GM21447 (cell line): Measurements from ENCODE around the gene TCF3.
"Not testable (repeated sequence)": the region's sequence is repeated elsewhere in the genome, so short reads cannot be mapped to it uniquely, and the experiment has no call there.

Experiments used
- ATAC-seq: cut with Tn5 transposase; IDR thresholded peaks from one replicate; pipeline ENCODE4 v1.9.1; 2021; ENCODE audit not compliant: unreplicated experiment

TCF3 gene

GRCh38 chr19:1653300-1653628 lies 849 bp upstream of the TCF3 start:
- no peak for ATAC-seq

DNA sequence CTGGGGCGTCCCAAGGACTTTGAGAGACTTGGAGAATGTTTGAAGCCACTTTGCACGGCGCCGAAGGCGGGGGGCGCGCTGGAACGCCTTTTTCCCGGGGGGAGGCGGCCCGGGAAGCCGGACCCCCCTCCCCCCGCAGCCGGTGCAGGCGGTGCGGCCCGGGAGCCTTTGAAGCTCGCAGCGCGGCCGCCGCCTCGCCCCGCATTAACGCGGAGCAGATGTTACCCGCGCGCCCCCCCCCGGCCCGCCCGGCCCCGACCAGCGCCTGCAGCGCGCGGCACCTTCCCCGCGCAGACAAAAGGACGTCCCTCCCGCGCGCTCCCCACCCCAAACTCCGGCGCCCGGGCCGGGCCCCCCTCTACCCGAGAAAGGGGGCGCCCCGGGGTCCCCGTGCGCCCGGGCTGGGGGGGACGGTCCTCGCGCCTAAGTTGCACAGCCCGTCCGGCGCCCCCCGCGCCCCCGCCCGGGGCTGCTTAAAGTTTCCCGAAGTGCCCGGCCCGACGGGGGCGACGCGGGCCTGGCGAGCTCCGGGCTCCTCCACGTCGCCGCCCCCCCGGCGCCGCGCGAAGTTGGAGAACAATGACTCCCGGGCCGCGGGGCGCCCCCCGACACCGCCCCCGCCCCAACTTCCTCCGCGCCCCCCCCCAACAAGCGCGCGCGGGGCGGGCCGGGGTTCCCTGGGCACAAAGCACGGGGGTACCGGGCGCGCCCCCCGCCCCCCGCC lies 685 bp downstream of the TCF3 start:
- no peak for ATAC-seq

GRCh38 chr19:1650650-1651567 lies 1.5 kb downstream of the TCF3 start:
- ATAC-seq = no peak

GRCh38 chr19:1649706-1650649 lies 2.4 kb downstream of the TCF3 start:
- ATAC-seq = no peak

DNA sequence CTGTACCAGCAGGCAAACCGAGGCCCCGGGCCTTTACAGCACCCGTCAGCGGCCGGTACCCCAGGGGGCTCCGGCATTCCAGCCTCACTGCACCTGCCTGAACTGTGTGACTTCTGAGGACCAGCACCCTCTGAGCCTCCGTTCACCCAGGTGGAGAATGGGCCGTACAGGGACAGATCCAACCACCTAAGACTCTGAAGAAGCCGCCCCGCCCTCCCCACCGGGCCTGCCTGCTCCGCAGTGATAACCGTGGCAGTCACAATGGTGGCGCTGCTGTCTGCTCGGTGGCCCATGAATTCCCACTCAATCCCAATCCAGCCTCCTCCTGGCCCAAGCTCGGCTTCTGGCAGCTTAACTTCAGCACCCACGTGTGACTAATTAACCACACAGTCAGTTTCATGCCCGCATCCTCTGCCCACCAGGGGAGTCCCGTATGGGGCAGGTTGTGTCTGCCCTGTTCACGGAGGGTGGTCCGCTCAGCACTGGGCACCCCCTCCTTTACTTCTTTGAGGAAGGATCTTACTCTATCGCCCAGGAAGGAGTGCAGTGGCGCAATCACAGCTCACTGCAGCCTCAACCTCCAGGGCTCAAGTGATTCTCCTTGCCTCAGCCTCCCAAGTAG lies 3.4 kb downstream of the TCF3 start:
- peak; percentile 6 for ATAC-seq

- ATAC-seq = peak; percentile 42
Observed at GRCh38 chr19:1648459-1648849, 4.0 kb downstream of the TCF3 start.

DNA sequence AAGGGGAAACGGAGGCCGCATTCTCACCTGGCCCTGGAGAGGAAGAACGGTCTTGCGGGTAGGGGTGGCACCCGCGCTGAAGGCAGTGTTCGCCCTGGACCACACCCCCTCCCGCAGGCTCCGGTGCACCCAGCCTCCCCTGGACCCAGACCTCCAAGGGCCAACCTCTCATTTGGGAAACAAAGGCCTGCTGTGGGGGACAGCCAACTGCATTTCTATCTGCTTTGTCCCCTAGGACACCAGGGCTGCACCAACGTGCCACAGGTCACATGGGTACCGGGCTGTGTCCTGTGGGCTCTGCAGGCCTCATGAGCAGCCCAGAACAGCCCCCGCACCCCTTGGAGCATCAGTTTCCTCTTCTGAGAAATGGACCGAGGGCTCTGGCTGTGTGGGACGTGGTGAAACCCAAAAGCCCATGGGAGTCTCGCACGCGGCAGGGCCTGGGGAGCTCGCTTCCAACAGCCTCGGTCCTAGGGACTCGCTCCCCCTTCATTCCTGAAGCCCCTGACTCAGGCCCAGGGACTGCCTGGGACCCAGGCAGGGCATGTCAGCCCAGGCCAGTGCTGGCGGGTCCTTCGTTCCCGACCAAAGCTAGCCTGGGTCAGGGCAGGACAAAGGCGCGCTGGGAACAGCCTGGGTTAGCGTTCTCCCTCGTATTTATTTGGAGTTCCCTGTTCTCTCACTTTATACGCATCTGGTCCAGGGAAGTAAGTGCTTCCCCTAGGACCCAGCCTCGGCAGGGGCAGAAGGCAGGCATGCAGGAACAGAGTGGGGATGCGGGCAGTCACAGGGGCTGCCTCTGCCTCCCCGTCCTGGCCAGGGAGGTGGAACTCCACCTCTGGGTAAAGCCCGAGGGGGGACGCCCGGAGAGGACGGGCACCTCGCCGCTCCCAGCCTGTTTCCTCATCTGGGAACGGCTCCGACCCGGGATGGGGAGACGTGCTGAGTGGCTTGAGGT lies 4.6 kb downstream of the TCF3 start:
- ATAC-seq = no peak

- ATAC-seq = no peak
Observed at GRCh38 chr19:1646659-1647453, 5.6 kb downstream of the TCF3 start.

GRCh38 chr19:1646149-1646548 lies 6.3 kb downstream of the TCF3 start:
- no peak for ATAC-seq

GRCh38 chr19:1645299-1645698 lies 7.1 kb downstream of the TCF3 start:
- no peak for ATAC-seq

DNA sequence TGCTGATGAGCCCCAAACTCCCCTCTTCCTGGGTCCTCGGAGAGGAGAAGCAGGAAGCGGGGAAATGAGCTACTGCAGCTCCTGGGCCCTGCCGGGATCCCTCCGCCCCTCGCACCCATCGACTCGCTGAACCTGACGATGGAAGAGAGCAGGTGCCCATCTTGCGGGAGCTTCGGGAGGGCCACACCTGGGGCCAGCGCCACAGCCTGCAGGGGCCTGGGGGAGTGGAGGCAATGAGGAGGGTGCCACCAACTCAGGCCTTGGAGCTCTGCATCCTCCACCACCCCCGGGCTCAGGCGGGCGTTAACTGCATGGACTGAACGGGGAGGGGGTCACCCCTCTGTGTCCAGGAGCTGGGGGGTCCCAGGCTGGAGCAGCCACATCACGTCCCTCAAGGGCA lies 8.3 kb downstream of the TCF3 start:
- ATAC-seq = no peak

DNA sequence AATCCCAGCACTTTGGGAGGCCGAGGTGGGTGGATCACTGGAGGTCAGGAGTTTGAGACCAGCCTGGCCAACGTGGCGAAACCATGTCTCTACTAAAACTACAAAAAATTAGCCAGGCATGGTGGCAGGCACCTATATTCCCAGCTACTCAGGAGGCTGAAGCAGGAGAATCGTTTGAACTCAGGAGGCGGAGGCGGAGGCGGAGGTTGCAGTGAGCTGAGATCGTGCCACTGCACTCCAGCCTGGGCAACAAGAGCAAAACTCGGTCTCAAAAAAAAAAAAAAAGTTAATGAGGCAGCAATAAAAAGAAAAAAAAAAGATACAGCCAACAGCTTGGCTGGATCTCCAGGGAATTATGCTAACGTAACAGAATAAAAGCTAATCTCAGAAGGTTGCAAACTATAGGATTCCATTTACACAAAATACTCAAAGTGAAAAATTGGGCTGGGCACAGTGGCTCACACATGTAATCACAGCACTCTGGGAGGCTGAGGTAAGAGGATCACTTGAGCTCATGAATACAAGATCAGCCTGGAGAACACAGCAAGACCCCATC lies 11.4 kb downstream of the TCF3 start:
- ATAC-seq = not testable (repeated sequence)

- ATAC-seq = no peak
Observed at GRCh38 chr19:1636325-1637236, 15.8 kb downstream of the TCF3 start.

- no peak for ATAC-seq
Observed at GRCh38 chr19:1634938-1635243, 17.5 kb downstream of the TCF3 start.

GRCh38 chr19:1634242-1634937 lies 18.0 kb downstream of the TCF3 start:
- ATAC-seq = no peak

DNA sequence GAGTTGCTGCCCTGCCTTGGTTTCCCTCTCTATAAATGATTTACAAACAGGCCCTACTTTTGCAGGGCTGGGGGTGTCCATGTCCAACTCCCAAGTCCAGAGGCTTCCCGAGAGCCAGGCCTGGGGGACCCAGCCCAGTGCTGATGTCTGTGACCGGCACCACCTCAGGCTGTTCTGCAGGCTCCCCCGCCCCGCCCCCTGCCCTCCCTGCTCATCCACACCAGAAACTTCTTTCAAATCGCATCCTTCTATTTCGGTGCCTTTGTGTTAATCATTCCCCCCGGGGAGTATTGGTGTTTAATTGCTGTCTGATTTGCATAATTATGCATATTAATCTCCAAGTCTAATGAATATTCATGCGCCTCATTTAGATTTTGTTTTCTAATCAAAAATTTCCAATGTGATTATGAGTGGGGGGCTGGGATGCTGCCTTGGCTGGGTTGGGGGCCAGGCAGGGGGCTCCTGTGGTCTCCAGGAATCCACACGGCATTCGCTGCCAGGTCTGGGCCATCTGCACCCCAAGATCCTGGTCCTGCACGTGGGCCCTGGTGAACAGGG lies 19.1 kb downstream of the TCF3 start:
- no peak for ATAC-seq
